Measurements from ENCODE around the gene HYI.

- TF ChIP-seq CTCF (IDR thresholded peaks at IDR 0.05; ENCODE audit: insufficient read depth, low read length) (no peak), POLR2AphosphoS5 (IDR thresholded peaks at IDR 0.05; ENCODE audit: low read depth) (no peak), GABPA (IDR thresholded peaks at IDR 0.05; ENCODE audit: low read depth) (no peak)
- TF ChIP-seq, protein P1, sequence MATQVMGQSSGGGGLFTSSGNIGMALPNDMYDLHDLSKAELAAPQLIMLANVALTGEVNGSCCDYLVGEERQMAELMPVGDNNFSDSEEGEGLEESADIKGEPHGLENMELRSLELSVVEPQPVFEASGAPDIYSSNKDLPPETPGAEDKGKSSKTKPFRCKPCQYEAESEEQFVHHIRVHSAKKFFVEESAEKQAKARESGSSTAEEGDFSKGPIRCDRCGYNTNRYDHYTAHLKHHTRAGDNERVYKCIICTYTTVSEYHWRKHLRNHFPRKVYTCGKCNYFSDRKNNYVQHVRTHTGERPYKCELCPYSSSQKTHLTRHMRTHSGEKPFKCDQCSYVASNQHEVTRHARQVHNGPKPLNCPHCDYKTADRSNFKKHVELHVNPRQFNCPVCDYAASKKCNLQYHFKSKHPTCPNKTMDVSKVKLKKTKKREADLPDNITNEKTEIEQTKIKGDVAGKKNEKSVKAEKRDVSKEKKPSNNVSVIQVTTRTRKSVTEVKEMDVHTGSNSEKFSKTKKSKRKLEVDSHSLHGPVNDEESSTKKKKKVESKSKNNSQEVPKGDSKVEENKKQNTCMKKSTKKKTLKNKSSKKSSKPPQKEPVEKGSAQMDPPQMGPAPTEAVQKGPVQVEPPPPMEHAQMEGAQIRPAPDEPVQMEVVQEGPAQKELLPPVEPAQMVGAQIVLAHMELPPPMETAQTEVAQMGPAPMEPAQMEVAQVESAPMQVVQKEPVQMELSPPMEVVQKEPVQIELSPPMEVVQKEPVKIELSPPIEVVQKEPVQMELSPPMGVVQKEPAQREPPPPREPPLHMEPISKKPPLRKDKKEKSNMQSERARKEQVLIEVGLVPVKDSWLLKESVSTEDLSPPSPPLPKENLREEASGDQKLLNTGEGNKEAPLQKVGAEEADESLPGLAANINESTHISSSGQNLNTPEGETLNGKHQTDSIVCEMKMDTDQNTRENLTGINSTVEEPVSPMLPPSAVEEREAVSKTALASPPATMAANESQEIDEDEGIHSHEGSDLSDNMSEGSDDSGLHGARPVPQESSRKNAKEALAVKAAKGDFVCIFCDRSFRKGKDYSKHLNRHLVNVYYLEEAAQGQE (IDR thresholded peaks at IDR 0.05; ENCODE audit: insufficient replicate concordance, low read depth): no peak
These were observed 18.3 kb upstream of the HYI start for GRCh38 chr1:43472087-43472462.
